Measurements from ENCODE around the gene ICOS.

Gene ICOS

GRCh38 chr2:203936535-203936934 lies at the start of gene ICOS:
Gene ICOS, plus strand, starts transcription at chr2:203936763. Its CDS starts 52 bp downstream, at chr2:203936815.
- DNase-seq = no peak

GRCh38 chr2:203887677-203888076 lies 48.9 kb upstream of the ICOS start:
- DNase-seq = no peak

GRCh38 chr2:203889542-203889941 lies 47.0 kb upstream of the ICOS start:
- DNase-seq = no peak

GRCh38 chr2:203889944-203890343 lies 46.6 kb upstream of the ICOS start:
- DNase-seq = no peak

GRCh38 chr2:203890733-203891132 lies 45.8 kb upstream of the ICOS start:
- no peak for DNase-seq

- peak; percentile 91 to 99 for DNase-seq
Observed at GRCh38 chr2:203891474-203891873, 45.1 kb upstream of the ICOS start.

- no peak for DNase-seq
Observed at GRCh38 chr2:203892207-203892606, 44.4 kb upstream of the ICOS start.

GRCh38 chr2:203893401-203893800 lies 43.2 kb upstream of the ICOS start:
- DNase-seq = no peak

GRCh38 chr2:203893840-203894239 lies 42.7 kb upstream of the ICOS start:
- no peak for DNase-seq

GRCh38 chr2:203894262-203894661 lies 42.3 kb upstream of the ICOS start:
- no peak for DNase-seq

- DNase-seq = peak; percentile 51 to 69
Observed at GRCh38 chr2:203897544-203897943, 39.0 kb upstream of the ICOS start.

GRCh38 chr2:203898657-203899056 lies 37.9 kb upstream of the ICOS start:
- no peak for DNase-seq

GRCh38 chr2:203900253-203900652 lies 36.3 kb upstream of the ICOS start:
- DNase-seq = no peak

- DNase-seq = peak in 1 of 2 donors; percentile 31
Observed at GRCh38 chr2:203904022-203904421, 32.5 kb upstream of the ICOS start.

- no peak for DNase-seq
Observed at GRCh38 chr2:203905656-203906055, 30.9 kb upstream of the ICOS start.

- DNase-seq = peak; percentile 80 to 86
Observed at GRCh38 chr2:203908066-203908796, 28.3 kb upstream of the ICOS start.

GRCh38 chr2:203908797-203909185 lies 27.8 kb upstream of the ICOS start:
- no peak for DNase-seq

GRCh38 chr2:203909261-203909967 lies 27.1 kb upstream of the ICOS start:
- peak; percentile 81 to 82 for DNase-seq

GRCh38 chr2:203909974-203910373 lies 26.6 kb upstream of the ICOS start:
- DNase-seq = no peak

- no peak for DNase-seq
Observed at GRCh38 chr2:203913947-203914346, 22.6 kb upstream of the ICOS start.

- DNase-seq = no peak
Observed at GRCh38 chr2:203914546-203915182, 21.9 kb upstream of the ICOS start.

GRCh38 chr2:203915256-203915655 lies 21.3 kb upstream of the ICOS start:
- no peak for DNase-seq

- DNase-seq = no peak
Observed at GRCh38 chr2:203916756-203917155, 19.8 kb upstream of the ICOS start.

- DNase-seq = no peak
Observed at GRCh38 chr2:203918264-203918663, 18.3 kb upstream of the ICOS start.
